GM19035 (cell line): Measurements from ENCODE around the gene GGA2.
"Not testable (repeated sequence)": the region's sequence is repeated elsewhere in the genome, so short reads cannot be mapped to it uniquely, and the experiment has no call there.

Experiments
- ATAC-seq: cut with Tn5 transposase; IDR thresholded peaks from one replicate; pipeline ENCODE4 v1.9.1; 2021; ENCODE audit not compliant: unreplicated experiment

GGA2 gene

DNA sequence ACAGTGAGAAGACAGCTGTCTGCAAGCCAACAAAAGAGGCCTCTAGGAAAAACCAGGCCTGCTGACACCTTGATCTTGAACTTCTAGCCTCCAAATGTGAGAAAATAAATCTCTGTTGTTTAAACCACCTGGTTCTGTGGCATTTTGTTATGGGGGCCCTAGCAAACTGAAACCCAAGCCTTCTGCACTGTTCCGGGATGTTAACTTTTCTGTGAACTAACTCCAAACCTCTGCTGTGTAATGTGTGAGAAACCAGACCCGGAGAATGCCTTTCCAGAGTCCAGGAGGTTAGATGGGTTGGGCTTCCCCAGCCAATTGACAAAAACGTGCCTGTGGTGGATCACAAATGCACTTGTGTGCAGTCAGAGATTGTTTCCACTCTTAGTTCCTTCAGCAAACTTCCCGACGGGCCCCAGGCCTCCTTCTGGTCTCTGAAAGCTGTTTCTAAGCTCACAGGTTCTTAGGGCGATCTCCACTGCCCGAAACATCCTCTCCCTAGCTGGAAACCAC is 13.6 kb upstream of the GGA2 start:
- no peak for ATAC-seq

DNA sequence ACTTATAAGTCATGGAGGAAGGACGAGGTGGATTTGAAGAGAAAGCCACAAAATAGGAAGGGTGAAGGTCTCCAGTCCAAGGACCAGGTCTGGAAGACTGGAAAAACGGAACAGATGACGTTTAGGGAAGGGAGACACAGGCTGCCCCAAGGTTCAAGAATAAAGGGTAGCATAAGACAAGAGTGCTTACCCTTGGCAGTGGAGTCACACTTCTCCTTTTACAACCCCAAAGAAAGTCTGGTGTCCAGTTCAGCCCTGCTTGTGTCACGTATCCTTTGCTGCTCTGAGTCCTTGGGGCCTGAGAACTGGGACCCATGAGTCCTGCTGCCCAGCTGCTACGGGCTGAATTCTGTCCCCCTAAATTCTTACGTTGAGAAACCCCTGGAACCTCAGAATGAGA is 13.0 kb upstream of the GGA2 start:
- ATAC-seq: no peak

DNA sequence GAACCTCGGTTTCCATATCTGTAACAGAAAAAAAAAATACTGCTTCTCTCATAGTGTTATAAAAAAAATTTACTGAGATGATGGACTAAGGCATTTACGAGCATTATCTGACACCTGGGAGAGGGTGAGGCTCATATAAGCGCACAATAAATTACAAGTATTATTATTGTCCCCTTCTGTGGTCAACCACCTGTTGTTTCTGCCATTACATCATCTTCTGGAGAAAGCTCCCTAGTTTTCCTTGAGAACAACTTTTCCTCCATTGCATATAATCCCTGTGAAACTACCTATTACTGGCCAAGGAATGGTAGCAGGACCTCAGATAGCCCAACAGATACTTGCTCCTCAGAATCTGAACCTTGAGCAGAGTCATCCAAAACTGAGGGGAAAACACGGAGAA is 11.7 kb upstream of the GGA2 start:
- no peak for ATAC-seq

DNA sequence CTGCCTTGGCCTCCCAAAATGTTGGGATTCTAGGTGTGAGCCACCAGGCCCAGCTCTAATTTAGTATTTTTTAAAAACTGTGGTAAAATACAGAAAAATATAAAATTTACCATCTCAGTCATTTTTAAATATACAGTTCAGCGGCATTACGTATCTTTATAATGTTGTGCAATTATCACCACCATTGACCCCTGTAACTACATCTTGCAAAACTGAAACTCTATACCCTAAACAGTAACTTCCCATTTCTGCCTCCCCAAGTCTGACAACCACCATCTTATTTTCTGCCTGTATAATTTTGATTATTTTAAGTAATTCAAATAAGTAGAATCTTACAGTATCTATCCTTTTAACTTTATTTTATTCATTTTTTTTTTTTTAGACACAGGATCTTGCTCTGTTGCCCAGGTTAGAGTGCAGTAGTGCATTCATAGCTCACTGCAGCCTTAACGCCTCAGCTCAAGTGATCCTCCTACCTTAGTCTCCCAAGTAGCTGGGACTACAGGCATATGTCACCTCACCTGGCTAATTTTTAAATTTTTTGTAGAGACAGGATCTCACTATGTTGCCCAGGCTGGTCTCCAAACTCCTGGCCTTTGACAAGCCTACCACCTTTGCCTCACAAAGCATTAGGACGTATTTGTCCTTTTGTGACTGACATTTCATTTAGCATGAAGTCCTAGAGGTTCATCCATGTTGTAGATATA is 10.9 kb upstream of the GGA2 start:
- no peak for ATAC-seq

DNA sequence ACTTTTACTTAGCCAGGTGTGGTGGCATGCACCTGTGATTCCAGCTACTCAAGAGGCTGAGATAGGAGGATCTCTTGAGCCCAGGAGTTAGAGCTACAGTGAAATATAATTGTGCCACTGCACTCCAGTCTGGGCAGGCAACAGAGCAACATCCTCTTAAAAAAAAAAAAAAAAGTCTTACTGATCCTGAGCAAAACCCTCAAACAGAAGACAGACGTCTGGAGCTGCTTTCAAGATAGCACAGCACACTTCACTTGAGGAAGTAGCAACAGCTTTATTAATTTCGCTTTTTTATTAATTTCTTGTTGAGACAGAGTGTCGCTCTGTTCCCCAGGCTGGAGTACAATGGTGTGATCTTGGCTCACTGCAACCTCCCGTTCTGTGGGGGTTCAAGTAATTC is 10.2 kb upstream of the GGA2 start:
- no peak for ATAC-seq

DNA sequence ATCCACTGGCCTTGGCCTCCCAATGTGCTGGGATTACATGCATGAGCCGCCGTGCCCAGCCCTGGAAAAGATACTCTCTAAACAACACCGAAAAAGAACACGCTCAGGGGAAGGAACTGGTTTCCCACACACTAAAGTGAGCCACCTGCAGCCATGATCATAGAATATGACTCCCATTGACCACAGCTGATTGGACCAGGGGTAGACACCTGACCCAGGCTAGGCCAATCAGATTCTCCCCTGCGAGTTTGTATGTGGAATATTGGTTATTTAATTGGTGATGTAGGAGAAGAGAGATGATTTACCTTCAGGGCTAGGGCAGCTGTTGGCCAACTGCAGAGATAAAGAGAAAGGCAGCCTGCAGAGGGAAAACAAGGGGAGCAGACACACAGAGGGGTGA is 9.0 kb upstream of the GGA2 start:
- no peak for ATAC-seq

DNA sequence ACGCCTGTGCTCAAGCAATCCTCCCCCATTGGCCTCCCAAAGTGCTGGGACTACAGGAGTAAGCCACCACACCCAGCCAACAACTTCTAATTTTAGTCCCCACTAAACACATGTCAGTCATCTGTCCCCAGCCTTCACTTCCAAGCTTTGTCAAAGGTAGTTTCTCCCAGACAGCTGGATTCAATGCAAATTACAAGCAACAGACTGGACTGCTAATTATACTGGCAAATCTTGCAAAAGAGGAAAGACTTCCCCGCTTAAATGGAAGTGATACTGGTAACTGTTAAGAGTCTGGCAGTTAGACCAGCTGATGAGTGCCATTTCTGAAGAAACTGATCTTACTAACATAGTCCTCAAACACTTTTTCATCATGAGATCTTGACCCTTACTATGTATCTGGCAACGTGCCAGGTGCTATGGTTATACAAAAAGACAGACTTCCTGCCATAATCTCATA is 8.2 kb upstream of the GGA2 start:
- ATAC-seq: no peak

DNA sequence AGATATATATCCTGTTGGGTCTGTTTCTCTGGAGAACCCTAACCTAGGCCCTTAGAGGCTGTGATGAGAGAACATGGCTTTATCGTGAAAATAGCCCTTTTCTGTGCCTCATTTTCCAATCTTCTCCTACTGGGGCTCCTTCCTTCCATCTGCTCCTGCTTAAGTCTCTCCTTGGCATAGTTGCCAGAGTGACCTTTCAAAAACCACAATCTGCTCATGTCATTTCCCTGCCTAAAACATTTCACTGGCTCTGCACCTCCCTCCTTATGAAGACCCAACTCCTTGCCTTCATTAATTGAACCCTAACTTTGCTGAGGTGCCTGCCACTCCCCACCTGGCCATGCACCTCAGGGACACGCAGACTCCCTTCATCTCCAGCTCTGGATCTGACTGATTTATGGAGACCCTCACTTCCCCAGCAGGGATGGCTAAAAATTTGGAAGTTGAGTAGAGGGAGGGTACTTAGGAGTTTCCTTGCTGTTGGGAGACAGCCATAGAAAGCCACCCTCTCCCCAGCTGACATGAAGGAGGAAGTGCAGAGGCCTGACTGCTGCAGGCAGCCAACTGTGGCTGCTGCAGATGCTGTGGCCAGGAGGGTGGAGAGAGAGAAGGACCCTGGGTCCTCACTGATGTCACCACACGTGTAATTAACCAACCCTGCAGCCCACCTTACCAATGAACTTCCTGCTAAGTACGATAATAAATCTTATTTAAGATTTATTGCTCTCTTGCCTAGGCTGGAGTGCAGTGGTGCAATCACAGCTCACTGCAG is 6.3 kb upstream of the GGA2 start:
- ATAC-seq: no peak

DNA sequence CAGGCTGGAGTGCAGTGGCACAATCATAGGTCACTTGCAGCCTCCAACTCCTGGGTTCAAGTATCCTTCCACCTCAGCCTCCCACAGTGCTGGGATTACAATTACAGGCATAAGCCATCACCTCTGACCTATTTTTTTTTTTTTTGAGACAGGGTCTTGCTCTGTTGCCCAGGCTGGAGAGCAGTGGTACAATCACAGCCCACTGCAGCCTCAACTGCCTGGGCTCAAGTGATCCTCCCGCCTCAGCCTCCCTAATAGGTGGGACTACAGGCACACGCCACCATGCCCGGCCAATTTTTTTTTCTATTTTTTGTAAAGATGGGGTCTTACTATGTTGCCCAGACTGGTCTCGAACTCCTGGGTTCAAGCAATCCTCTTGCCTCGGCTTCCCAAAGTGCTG is 5.6 kb upstream of the GGA2 start:
- no peak for ATAC-seq

DNA sequence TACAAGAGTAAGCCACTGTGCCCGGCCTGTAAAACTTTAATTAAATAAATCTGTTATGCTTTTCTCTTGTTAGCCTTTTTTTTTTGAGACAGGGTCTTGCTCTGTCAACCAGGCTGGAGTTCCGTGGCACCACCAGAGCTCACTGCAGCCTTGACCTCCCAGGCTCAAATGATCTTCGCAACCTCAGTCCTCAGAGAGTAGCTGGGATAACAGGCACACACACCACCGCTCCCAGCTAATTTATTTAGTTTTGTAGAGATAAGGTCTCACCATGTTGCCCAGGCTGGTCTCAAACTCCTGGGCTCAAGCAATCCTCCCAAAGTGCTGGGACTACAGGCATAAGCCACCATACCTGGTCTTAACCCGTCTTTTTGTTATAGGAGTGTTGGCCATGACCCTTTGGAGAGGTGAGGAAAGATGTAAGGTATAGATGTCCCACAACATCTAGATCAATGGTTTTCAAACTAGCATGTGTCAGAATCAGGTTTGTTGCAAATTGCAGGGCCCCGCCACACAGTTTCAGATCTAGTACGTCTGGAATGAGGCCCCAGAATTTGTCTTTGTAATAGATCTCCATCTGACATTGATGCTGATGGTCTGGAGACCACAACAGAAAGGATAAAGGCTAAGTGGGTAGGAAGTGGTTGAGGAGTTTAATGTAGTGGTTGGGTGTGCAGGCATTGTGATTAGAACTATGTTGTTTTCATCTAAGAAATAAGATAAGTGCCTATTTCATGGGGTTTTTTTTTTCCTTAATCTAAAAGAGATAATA is 4.3 kb upstream of the GGA2 start:
- ATAC-seq: no peak

DNA sequence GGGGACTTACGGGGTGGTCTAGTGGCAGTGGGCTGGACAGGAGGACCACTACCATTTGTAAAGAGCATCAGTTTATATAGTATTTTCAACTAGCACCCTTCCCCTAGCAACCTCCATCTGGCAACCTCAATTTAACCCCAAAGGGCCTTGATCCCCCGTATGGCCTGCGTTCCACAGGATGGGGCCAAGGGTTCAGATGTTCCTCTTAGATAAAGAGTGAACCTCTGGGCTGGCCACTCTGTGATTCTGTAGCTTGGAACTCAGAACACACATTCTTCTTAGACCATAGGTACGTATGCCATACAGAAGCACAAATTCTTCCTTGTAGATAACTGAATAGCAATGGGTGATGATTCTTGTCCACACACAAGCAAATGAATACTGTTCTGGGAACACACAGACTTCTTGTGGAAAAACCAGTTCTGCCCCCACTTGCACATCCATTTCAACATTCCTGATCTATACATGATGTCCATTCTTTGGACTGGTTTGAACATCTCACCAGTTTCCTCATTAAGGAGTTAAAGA is 1.9 kb upstream of the GGA2 start:
- ATAC-seq: no peak

DNA sequence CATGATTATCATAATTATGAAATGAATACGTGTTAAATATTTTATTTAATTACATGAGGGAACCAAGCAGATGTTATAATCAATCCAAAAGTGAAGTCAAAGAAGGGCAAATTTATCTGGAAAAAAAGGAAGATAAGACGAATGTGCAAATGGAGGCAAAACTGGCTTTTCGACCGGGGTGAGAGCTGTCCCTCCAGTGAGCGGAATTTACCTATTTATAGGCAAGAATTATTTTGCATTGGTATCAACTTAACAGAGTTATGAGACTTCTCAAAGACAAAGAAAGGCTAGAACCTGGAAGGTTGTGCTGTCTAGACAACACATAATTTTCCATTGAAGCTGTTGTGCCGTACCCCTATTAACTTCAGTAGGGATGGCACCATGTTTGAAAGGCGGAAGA is 1.4 kb upstream of the GGA2 start:
- ATAC-seq: no peak

DNA sequence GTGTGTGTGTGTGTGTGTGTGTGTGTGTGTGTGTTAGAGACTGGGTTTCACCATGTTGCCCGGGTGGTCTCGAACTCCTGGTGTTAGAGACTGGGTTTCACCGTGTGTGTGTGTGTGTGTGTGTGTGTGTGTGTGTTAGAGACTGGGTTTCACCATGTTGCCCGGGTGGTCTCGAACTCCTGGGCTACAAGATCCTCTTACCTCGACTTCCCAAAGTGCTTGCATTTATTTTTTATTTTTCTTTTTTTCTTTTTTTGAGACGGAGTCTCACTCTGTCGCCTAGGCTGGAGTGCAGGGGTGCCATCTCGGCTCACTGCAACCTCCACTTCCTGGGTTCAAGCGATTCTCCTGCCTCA is 599 bp upstream of the GGA2 start:
- ATAC-seq: not testable (repeated sequence)

DNA sequence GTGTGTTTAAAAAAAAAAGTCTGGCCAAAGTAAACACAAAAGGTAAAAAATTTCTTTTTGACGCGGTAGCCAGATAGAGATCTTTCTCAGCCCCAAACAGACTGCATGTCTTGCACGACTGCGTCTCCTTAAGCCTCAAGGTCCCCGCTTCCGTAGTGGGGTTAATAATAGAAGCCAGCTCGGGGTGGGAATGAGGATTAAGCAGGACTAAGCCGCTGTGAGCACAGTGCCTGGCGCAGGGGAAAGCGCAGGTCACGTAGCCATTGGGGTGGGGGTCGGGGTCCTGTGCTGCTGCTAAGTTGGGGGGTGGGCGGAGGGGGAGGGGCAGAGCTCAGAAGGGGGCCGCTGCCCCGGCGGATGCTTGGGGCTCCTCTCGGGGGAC is 521 bp downstream of the GGA2 start:
- peak; percentile 18 for ATAC-seq

DNA sequence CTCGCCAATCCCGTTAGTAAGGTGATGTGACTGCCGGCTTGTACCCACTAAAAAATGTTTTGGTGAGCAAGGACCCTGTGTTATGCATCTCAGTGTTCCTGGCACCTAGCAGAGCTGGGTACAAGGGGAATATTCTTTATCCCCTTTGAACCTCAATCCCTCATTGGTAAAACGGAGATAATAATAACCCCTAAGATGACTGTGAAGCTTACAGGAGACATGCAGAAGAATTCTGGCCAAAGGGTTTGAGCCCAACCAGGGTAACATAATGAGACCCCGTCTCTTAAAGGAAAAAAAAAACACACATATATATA is 896 bp downstream of the GGA2 start:
- no peak for ATAC-seq

DNA sequence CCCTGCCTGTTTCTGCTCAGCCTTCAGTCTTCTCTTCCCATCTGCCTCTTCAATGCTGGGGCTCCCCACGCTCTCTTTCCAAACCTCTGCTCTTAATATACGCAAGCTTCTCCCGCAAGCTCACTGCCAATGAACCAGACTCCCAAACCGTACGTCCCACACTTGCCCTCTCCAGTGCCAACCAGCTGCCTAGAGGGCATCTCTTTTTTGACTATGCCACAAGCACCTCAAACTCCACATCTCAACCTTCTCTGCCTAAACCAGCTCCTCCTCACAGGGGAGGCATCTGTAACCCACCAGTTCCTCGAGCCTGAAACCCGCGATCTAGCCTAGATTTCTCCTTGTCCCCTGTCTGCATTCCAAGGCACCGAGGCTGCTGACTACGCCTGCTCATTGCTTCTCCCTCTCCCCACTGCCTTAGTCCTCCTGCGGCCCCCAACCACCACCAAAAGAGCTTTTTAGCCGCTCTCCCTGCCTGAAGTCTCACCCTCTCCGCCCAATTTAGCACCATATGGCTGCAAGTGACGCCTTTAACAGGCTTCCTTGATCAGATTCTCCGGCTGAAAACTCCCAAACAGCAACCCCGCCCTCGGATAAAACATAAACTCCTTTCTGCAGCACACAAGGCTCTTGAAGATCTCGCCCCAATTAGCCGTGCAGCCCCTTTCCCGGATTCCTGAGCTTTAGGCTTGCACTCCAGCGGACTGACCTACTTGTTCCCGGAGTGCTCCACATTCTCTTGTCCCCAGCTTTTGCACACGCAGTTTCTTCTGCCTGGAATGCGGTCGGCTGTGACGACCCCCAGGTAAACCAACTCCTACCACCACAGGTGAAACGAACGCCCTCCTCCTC is 1.5 kb downstream of the GGA2 start:
- no peak for ATAC-seq

DNA sequence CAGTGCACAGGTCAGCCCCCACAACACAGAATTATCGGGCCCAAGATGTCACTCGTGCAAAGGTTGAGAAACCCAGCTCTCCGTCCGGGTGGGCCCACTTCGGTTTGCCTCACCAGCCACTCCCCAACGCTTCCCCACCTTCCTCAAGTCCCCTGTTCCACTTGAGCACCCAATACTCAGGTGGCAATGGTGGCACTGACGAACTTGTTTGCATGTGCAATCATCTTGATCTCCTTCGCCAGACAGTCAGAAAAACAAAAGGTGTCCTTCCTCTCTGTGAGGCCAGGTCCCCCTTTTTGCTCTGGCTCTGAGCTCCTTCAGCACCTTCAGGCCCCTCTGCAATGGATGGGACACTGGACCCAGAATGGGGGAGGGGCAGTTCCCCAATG is 3.7 kb downstream of the GGA2 start:
- no peak for ATAC-seq

DNA sequence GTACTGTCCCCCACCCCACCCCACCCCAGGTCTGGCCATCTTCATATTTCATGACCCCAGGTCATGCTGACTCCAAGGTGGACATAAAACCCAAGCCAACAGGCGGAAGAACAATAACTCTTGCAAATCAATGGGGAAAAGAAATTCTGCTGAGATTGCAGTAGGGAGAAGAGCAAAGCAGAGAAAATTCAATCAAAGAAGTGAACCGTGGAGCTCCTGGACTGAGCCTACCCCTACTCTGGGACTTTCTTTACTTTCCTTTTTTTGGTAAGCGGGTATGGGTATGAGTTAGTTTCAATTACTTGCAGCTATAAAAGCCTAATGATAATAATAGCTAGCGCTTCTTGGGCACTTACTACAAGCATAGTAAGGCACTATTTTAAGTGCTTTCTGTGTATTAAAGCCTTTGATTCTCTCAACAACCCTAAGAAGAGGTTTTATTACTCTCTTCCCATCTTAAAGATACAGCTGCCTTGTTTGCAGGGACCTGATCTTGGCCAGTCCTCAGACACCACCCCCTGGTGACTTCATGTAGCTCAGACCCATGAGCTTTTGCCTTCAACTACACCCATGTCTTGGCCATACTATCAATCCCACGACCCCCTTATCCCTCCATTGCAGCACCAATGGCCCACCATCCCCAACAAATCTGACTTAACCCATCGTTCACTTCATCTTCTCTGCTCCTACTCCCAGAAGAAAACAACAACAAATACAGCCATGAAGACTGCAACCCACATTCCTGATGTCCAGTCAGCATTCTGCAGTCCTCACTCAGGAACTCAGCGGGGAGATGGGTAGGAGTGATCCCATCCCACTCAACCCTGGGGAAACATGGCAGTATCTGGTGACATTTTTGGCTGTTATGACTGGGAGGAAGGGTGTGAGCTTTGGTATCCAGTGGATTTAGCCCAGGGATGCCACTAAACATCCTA is 4.4 kb downstream of the GGA2 start:
- ATAC-seq: no peak

DNA sequence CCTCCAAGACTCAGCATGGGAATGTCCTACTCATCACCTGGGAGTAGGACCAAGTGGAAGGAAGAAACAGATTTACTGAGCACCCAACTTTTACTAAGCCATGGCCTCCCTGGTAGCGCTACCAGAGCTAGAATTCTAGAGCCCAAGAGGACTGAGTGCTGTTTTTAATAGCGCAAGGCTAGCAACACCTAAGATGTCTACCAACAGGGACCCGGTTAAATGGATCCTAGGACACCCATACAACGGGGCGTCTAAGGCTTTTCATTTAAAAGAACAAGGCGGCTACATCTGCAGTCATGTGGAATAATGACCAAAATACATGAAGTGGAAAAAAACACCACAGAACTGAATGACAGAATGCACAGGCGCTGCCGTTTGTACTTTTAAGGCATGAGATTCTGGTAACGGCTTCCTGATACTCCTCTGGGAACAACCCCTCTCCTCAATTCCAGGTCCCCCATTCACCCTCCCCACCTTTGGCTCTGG is 5.1 kb downstream of the GGA2 start:
- no peak for ATAC-seq
